IPS-15b (cell line): ENCODE measurements around the gene CCDC102A.
A peak's percentile ranks its signal among the peaks of the same experiment; 100 is the strongest.

Experiments
- H3K27me3 ChIP-seq: one replicate; pipeline ENCODE4 v1.6.1; 2013; ENCODE audit warnings: low read length; ENCODE audit not compliant: control insufficient read depth, insufficient read depth
- H3K36me3 ChIP-seq: one replicate; pipeline ENCODE4 v1.6.1; 2013; ENCODE audit warnings: low read length; ENCODE audit not compliant: control insufficient read depth, insufficient read depth
- H3K4me1 ChIP-seq: one replicate; pipeline ENCODE4 v1.6.1; 2013; ENCODE audit warnings: mild to moderate bottlenecking, low read length; ENCODE audit not compliant: control insufficient read depth, insufficient read depth
- H3K4me3 ChIP-seq: one replicate; pipeline ENCODE4 v1.5.1; 2013; ENCODE audit warnings: low read depth, low read length
- H3K9ac ChIP-seq: one replicate; pipeline ENCODE4 v1.6.1; 2013; ENCODE audit warnings: low read depth, mild to moderate bottlenecking, low read length
- H3K9me3 ChIP-seq: one replicate; pipeline ENCODE4 v1.6.1; 2013; ENCODE audit warnings: mild to moderate bottlenecking, low read length; ENCODE audit not compliant: control insufficient read depth, insufficient read depth

The CCDC102A gene

DNA sequence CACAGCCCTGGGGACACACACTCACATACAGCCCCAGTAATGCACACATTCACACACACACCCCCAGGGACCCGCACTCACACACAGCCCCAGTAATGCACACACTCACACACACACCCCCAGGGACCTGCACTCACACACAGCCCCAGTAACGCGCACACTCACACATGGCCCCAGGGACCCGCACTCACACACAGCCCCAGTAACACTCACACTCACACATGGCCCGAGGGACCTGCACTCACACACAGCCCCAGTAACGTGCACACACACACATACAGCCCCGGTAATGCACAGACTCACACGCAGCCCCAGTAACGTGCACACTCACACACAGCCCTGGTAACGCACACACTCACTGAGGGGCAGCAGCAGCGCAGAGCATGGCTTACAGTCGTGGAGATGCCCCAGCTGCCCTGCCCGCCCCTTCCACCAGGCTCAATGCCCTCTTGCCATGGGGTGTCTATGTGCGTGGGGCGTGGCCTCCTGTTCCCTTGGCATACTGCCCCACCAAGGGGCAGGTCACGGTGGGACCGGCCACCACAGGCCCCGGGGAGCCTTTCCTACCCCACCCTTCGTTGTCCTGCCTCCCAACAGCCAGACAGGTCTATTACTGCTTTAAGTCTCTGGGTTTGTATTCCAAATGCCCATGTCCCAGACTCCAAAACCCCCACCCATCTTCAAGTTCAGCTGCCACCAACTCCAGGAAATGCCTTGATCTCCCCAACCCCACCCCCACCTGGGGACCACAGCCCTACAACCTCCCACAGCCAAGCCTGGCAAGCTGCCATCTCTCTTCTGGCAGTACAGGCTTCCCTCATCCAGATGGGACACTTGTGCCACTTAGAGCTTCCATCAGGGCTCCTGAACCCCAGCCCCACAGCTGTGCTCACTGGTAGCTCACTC lies 2.7 kb downstream of the CCDC102A start:
- Histone ChIP-seq H3K9me3 (no peaks in the 10 kb centered on the region), H3K27me3 (peaks cover 14% of the 10 kb centered on the region), H3K9ac (no peak overlapping the region), H3K36me3 (peaks cover 7% of the 10 kb centered on the region), H3K4me3 (no peak overlapping the region), H3K4me1 (peaks cover 18% of the 10 kb centered on the region)

DNA sequence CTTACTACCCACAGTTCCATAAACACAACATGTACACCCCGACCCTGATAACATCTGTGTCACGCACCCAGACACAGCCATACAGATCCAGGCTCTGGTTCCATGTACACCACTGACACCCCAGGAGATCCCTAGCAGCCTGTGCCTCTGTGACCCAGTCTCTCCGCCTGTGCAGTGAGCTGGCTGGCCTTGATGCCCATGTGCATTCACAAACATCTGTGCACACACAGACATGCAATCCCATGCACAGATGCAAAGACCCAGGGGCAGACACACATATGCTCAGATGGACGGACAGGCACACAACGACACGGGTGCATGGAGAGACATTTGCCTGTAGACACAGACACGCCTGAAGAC lies 4.1 kb downstream of the CCDC102A start:
- Histone ChIP-seq H3K4me1 (peaks cover 18% of the 10 kb centered on the region), H3K36me3 (peaks cover 7% of the 10 kb centered on the region), H3K9me3 (no peaks in the 10 kb centered on the region), H3K9ac (no peak overlapping the region), H3K4me3 (no peak overlapping the region), H3K27me3 (peaks cover 9% of the 10 kb centered on the region)

- no peak overlapping the region for H3K9ac ChIP-seq
- H3K27me3 ChIP-seq = peaks cover 9% of the 10 kb centered on the region
- H3K36me3 ChIP-seq = peaks cover 7% of the 10 kb centered on the region
- H3K4me3 ChIP-seq = no peak overlapping the region
- H3K9me3 ChIP-seq = no peaks in the 10 kb centered on the region
- peaks cover 18% of the 10 kb centered on the region for H3K4me1 ChIP-seq
These were observed 4.6 kb downstream of the CCDC102A start for GRCh38 chr16:57531635-57532265.

GRCh38 chr16:57531253-57531575 lies 5.2 kb downstream of the CCDC102A start:
- peaks cover 18% of the 10 kb centered on the region for H3K4me1 ChIP-seq
- H3K9me3 ChIP-seq = no peaks in the 10 kb centered on the region
- peaks cover 7% of the 10 kb centered on the region for H3K36me3 ChIP-seq
- H3K27me3 ChIP-seq = peaks cover 9% of the 10 kb centered on the region
- no peak overlapping the region for H3K4me3 ChIP-seq
- H3K9ac ChIP-seq = no peak overlapping the region

DNA sequence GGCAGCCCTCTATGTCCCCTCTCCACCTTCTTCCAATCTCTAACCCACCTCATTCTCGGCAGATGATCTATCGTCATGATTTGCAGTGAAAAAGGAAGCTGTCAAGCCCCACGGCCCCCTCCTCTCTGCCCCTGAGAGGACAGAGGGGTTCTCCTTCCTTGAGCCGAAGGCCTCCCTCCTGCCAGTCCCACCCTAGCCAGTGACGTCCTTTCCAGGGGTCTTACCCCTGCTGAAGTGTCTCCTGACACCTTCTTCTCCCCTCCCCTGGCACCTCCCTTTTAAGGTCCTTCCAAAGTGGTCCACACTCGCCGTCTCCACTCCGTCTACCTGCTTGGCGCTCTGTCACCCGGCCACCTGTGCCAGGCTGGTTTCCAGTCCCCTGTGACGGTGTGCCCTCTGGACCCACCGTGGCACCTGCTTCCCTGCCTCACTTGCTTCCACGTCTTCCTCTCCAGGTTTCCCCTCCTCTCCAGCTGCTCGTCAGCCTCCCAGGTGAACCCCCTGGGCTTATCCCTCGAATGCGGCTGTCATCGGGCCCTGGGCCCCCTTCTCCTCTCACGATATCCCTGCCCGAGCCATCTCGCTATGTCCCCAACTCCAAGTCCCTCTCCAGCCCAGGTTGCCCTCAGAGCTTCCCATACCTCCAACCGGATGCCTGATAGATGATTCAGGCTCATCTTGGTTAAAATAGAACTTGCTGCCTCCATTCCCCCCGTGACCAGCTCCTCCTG lies 5.7 kb downstream of the CCDC102A start:
- H3K4me3 ChIP-seq = no peak overlapping the region
- H3K4me1 ChIP-seq = peaks cover 18% of the 10 kb centered on the region
- peaks cover 7% of the 10 kb centered on the region for H3K36me3 ChIP-seq
- peaks cover 9% of the 10 kb centered on the region for H3K27me3 ChIP-seq
- no peak overlapping the region for H3K9ac ChIP-seq
- no peaks in the 10 kb centered on the region for H3K9me3 ChIP-seq

GRCh38 chr16:57530104-57530521 lies 6.3 kb downstream of the CCDC102A start:
- Histone ChIP-seq H3K4me3 (no peak overlapping the region), H3K9ac (no peak overlapping the region), H3K9me3 (no peaks in the 10 kb centered on the region), H3K4me1 (peaks cover 16% of the 10 kb centered on the region), H3K27me3 (peaks cover 9% of the 10 kb centered on the region), H3K36me3 (peaks cover 7% of the 10 kb centered on the region)

DNA sequence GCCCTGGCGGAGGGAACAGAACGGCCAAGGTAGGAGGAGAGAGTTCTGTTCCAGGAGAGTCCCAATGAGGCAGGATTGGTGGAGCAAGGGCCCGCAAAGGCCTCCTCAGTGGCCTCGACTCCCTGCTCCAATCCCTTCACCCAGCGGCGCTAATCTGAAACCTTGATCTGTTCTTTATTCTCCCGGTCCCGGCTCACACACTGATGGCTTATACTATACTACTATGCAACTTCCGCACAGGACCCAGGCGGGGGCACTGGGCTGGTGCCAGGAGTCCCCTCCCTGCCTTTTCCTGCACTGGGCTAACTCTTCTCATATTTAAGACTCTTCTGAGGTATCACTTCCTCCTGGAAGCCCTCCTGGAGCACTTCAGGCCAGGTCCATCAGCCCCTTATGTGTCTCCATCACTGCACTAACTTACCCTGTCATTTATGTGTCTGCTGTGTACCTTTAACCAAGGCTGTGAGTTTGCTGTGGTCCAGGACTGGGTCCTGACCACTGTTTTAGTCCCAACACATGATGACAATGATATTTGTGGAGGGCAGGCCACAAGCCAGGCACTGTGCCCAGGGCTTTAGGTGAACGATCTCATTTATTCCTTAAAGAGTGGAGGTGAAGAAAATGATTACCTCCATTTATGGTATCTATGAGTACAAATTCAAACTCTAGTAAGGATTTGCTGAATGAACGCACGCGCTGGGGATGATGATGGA lies 6.8 kb downstream of the CCDC102A start:
- H3K4me3 ChIP-seq = peak overlapping the region; percentile 72
- peaks cover 16% of the 10 kb centered on the region for H3K4me1 ChIP-seq
- H3K9ac ChIP-seq = no peak overlapping the region
- H3K9me3 ChIP-seq = no peaks in the 10 kb centered on the region
- peaks cover 5% of the 10 kb centered on the region for H3K36me3 ChIP-seq
- H3K27me3 ChIP-seq = peaks cover 9% of the 10 kb centered on the region

DNA sequence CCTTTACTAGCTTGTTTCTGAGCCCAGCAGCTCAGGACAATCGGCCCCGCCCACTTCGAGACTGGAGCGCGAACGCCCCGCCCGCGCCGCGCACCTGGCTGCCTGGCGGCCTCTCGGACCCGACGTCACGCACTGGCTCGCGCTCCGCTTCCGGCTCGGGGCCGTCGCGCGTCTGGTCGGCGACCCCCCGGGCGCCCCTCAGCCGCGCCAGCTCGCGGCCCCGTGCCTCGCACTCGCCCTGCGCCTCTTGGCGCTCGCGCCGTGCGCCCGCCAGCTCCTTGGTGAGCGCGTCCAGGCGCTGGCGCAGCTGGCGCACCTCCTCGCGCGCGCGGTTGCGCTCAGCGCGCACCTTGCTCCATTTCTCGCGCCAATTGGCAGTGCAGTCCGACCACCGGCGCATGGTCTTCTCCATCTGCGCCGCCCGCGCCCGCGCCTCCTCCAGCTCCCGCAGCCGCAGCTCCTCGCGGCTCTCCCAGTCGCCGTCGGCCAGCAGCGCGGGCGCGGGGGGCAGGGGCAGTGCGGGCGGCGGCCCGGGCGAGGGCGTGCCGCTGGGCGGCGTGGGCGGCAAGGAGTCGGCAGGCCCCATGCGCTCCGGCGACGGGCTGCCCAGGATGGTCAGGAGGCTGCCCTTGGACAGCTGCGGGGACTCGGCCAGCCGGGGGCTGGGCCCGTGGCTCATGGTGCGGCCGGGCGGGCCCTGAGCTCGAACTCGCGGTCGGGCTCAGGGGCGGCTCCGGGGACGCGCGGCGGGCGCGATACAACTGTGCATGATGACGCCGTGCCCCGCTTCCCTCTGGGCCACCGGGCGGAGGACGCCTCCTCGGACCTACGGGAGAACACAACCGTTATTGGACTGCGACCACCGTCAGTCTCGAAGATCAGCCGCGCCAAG lies 7.6 kb downstream of the CCDC102A start:
- no peaks in the 10 kb centered on the region for H3K9me3 ChIP-seq
- H3K36me3 ChIP-seq = peaks cover 3% of the 10 kb centered on the region
- peaks cover 9% of the 10 kb centered on the region for H3K27me3 ChIP-seq
- no peak overlapping the region for H3K9ac ChIP-seq
- H3K4me1 ChIP-seq = peaks cover 16% of the 10 kb centered on the region
- H3K4me3 ChIP-seq = peak overlapping the region; percentile 72

GRCh38 chr16:57527610-57528360 lies 8.6 kb downstream of the CCDC102A start:
- Histone ChIP-seq H3K9me3 (no peaks in the 10 kb centered on the region), H3K36me3 (peaks cover 3% of the 10 kb centered on the region), H3K4me3 (peak overlapping the region; percentile 72), H3K9ac (no peak overlapping the region), H3K27me3 (peaks cover 9% of the 10 kb centered on the region), H3K4me1 (peaks cover 16% of the 10 kb centered on the region)

GRCh38 chr16:57527027-57527426 lies 9.3 kb downstream of the CCDC102A start:
- Histone ChIP-seq H3K4me1 (peaks cover 10% of the 10 kb centered on the region), H3K9ac (no peak overlapping the region), H3K27me3 (peaks cover 9% of the 10 kb centered on the region), H3K36me3 (no peaks in the 10 kb centered on the region), H3K9me3 (no peaks in the 10 kb centered on the region), H3K4me3 (no peak overlapping the region)
